DOHH2 (cell line): ENCODE measurements around the gene GRIN2A.

Source experiments
- H3F3A ChIP-seq: fragments of 200-600 bp; sonication (generic), shearing (Covaris generic); 2 replicates; pipeline ENCODE4 v1.6.0; 2016; ENCODE audit warnings: antibody characterized with exemption, mild to moderate bottlenecking; ENCODE audit not compliant: control insufficient read depth, insufficient read depth
- H3K27ac ChIP-seq: fragments of 200-600 bp; sonication (generic); 2 replicates; pipeline ENCODE4 v1.5.1; 2014; ENCODE audit warnings: low read depth, mild to moderate bottlenecking, low read length, moderate library complexity
- H3K27me3 ChIP-seq: fragments of 200-600 bp; sonication (generic); 2 replicates; pipeline ENCODE4 v1.6.1; 2014; ENCODE audit warnings: mild to moderate bottlenecking, low read length, mixed read lengths; ENCODE audit not compliant: control insufficient read depth
- H3K36me3 ChIP-seq: fragments of 200-600 bp; sonication (generic); 2 replicates; pipeline ENCODE4 v1.6.1; 2014; ENCODE audit warnings: mild to moderate bottlenecking, low read length, moderate library complexity, mixed read lengths; ENCODE audit not compliant: control insufficient read depth
- H3K4me1 ChIP-seq: fragments of 200-600 bp; sonication (generic); 2 replicates; pipeline ENCODE4 v1.6.1; 2014; ENCODE audit warnings: mild to moderate bottlenecking, low read length, mixed read lengths; ENCODE audit not compliant: control insufficient read depth
- H3K4me2 ChIP-seq: fragments of 200-600 bp; sonication (generic); 2 replicates; pipeline ENCODE4 v1.6.0; 2014; ENCODE audit warnings: mild to moderate bottlenecking, low read length, moderate library complexity
- H3K4me3 ChIP-seq: fragments of 200-600 bp; sonication (generic); 2 replicates; pipeline ENCODE4 v1.5.1; 2014; ENCODE audit warnings: mild to moderate bottlenecking, low read length, mixed read lengths
- H3K79me2 ChIP-seq: fragments of 200-600 bp; sonication (generic); 2 replicates; pipeline ENCODE4 v1.6.1; 2014; ENCODE audit warnings: mild to moderate bottlenecking, low read length, mixed read lengths; ENCODE audit not compliant: control insufficient read depth
- H3K9me2 ChIP-seq: fragments of 200-600 bp; sonication (generic); replicated peaks from 2 replicates; pipeline ENCODE4 v1.6.1; 2014; ENCODE audit warnings: mild to moderate bottlenecking, low read length, mixed read lengths; ENCODE audit not compliant: control insufficient read depth
- H3K9me3 ChIP-seq: fragments of 200-600 bp; sonication (generic); 2 replicates; pipeline ENCODE4 v1.6.1; 2014; ENCODE audit warnings: antibody characterized with exemption, low read length, mixed read lengths; ENCODE audit not compliant: control insufficient read depth, insufficient read depth
- H4K20me1 ChIP-seq: fragments of 200-600 bp; sonication (generic); 2 replicates; pipeline ENCODE4 v1.6.0; 2014; ENCODE audit warnings: low read depth, mild to moderate bottlenecking, antibody characterized with exemption, low read length, moderate library complexity; ENCODE audit not compliant: control insufficient read depth, insufficient read depth
- EZH2phosphoT487 ChIP-seq: fragments of 200-600 bp; sonication (generic); IDR thresholded peaks from 2 replicates; pipeline ENCODE4 v1.6.1; 2017; ENCODE audit warnings: borderline replicate concordance, mild to moderate bottlenecking, antibody characterized with exemption, low read length, moderate library complexity, mixed read lengths
- TF ChIP-seq, protein P1 (sequence below): fragments of 200-600 bp; sonication (generic); IDR thresholded peaks from one replicate; pipeline ENCODE4 v1.5.1; 2014; ENCODE audit warnings: antibody characterized with exemption, mild to moderate bottlenecking, low read depth, low read length; ENCODE audit not compliant: poor library complexity, severe bottlenecking

GRIN2A gene

DNA sequence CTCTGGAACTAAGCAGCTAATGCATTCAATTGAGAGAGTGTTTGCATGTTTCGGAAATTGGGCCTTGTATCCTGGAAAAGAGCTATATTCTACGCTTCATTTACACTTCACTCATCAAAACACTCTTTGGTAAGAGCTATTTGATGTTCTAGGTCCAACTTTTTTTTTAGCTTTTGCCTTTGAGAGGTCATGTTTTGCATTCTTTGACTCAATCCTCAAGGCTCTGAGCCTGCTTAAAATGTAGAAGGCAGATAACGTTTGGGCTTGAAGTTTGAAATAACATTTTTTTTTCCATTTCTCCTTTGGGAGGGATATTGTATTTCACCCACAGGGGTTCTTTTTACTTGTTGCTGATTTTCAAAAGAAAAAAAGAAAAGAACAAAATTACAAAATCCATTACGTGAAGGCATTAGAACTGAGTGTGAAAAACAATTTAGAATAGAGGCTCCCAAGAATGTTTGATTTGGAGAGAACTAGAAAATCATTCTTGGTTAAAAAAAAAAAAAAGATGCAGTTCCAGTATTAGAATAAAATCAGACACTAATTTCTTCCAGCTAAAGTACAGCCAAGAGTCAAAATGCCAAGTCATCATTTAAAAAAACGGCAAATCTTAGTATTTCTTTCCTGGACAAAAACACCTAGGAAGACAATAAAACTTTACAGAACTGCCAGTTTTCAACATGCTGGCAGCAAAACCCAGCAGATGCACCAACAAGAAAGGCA, 268.5 kb downstream of the GRIN2A start:
- Histone ChIP-seq H4K20me1 (no peaks in the 10 kb centered on the region), H3K9me3 (no peaks in the 10 kb centered on the region), H3K4me2 (no peak overlapping the region), H3K27me3 (no peaks in the 10 kb centered on the region), H3K4me3 (no peak overlapping the region), H3K79me2 (no peaks in the 10 kb centered on the region), H3K4me1 (no peaks in the 10 kb centered on the region), H3K9me2 (no peaks in the 10 kb centered on the region), H3F3A (no peaks in the 10 kb centered on the region), H3K27ac (no peak overlapping the region), H3K36me3 (no peaks in the 10 kb centered on the region)
- TF ChIP-seq, protein P1, sequence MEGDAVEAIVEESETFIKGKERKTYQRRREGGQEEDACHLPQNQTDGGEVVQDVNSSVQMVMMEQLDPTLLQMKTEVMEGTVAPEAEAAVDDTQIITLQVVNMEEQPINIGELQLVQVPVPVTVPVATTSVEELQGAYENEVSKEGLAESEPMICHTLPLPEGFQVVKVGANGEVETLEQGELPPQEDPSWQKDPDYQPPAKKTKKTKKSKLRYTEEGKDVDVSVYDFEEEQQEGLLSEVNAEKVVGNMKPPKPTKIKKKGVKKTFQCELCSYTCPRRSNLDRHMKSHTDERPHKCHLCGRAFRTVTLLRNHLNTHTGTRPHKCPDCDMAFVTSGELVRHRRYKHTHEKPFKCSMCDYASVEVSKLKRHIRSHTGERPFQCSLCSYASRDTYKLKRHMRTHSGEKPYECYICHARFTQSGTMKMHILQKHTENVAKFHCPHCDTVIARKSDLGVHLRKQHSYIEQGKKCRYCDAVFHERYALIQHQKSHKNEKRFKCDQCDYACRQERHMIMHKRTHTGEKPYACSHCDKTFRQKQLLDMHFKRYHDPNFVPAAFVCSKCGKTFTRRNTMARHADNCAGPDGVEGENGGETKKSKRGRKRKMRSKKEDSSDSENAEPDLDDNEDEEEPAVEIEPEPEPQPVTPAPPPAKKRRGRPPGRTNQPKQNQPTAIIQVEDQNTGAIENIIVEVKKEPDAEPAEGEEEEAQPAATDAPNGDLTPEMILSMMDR: no peak
- TF ChIP-seq EZH2phosphoT487: no peak

DNA sequence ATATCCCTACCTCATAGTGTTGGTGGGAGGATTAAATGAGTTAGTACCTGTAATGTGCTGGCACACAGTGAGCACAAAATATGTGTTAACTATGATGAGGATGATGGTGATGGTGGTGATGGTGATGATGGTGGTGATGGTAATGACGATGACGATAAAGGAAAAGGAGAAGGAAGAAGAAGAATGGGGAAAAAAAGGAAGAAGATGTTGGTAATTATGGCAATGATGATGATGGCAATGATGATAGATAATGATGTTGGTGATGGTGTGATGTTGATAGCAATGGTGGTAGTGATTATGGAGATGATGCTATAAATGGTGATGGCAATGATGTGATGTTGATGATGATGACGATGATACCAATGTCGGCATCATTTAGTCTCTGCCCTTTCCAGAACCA, 270.2 kb downstream of the GRIN2A start:
- TF ChIP-seq, protein P1: no peak
- no peak for TF ChIP-seq EZH2phosphoT487
- no peaks in the 10 kb centered on the region for H3K79me2 ChIP-seq
- no peaks in the 10 kb centered on the region for H3K27me3 ChIP-seq
- H3K9me2 ChIP-seq: no peaks in the 10 kb centered on the region
- H3K27ac ChIP-seq: no peak overlapping the region
- H3K9me3 ChIP-seq: no peaks in the 10 kb centered on the region
- H3F3A ChIP-seq: no peaks in the 10 kb centered on the region
- H3K4me3 ChIP-seq: no peak overlapping the region
- no peaks in the 10 kb centered on the region for H3K4me1 ChIP-seq
- no peak overlapping the region for H3K4me2 ChIP-seq
- no peaks in the 10 kb centered on the region for H3K36me3 ChIP-seq
- no peaks in the 10 kb centered on the region for H4K20me1 ChIP-seq

DNA sequence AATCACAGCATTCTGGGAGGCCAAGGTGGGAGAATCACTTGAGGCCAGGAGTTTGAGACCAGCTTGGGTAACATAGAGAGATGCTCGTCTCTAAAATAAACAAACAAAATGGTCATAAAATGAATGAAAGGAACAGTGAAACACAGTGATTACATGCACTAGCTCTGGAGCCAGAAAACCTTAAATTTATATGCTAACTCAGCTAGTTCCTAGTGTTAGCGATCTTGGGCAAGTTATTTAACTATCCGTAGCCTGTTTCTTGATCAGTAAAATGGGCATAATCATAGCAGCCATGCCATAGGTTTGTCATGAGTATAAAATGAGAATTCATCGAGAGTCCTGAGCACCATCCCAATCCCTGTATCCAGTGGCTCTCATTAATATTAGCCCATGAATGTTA, 271.0 kb downstream of the GRIN2A start:
- Histone ChIP-seq H3K4me1 (no peaks in the 10 kb centered on the region), H3K9me2 (no peaks in the 10 kb centered on the region), H4K20me1 (no peaks in the 10 kb centered on the region), H3K9me3 (no peaks in the 10 kb centered on the region), H3K27me3 (no peaks in the 10 kb centered on the region), H3K4me3 (no peak overlapping the region), H3F3A (no peaks in the 10 kb centered on the region), H3K79me2 (no peaks in the 10 kb centered on the region), H3K36me3 (no peaks in the 10 kb centered on the region), H3K27ac (no peak overlapping the region), H3K4me2 (no peak overlapping the region)
- TF ChIP-seq, protein P1: no peak
- no peak for TF ChIP-seq EZH2phosphoT487
